ENCODE data around the gene FOXN1.

The FOXN1 gene

GRCh38 chr17:28476076-28476865 lies 29.9 kb upstream of the FOXN1 start:
- no peak for DNase-seq (ENCODE audit: insufficient read length, low spot score)

GRCh38 chr17:28477928-28478327 lies 28.2 kb upstream of the FOXN1 start:
- DNase-seq (ENCODE audit: insufficient read length, low spot score) (no peak), FAIRE-seq (no peak)

More at GRCh38 chr17:28476076-28476865, 29.9 kb upstream of the FOXN1 start:
- FAIRE-seq = no peak

- DNase-seq (ENCODE audit: insufficient read length, low spot score) (no peak), FAIRE-seq (peak; percentile 31)
Measured at GRCh38 chr17:28478712-28479615, 27.2 kb upstream of the FOXN1 start.

GRCh38 chr17:28480278-28480677 lies 25.9 kb upstream of the FOXN1 start:
- DNase-seq (ENCODE audit: insufficient read length, low spot score) = no peak
- FAIRE-seq = no peak

- FAIRE-seq = no peak
Measured at GRCh38 chr17:28480799-28481571, 25.2 kb upstream of the FOXN1 start.

GRCh38 chr17:28482551-28483199 lies 23.5 kb upstream of the FOXN1 start:
- DNase-seq (ENCODE audit: insufficient read length, low spot score) (no peak), FAIRE-seq (no peak)

More at GRCh38 chr17:28480799-28481571, 25.2 kb upstream of the FOXN1 start:
- no peak for DNase-seq (ENCODE audit: insufficient read length, low spot score)

GRCh38 chr17:28484296-28484695 lies 21.9 kb upstream of the FOXN1 start:
- no peak for DNase-seq (ENCODE audit: insufficient read length, low spot score)
- no peak for FAIRE-seq

GRCh38 chr17:28485049-28485448 lies 21.1 kb upstream of the FOXN1 start:
- FAIRE-seq (peak; percentile 31), DNase-seq (ENCODE audit: insufficient read length, low spot score) (no peak)

GRCh38 chr17:28487881-28488532 lies 18.1 kb upstream of the FOXN1 start:
- no peak for DNase-seq (ENCODE audit: insufficient read length, low spot score)
- FAIRE-seq = no peak

- DNase-seq (ENCODE audit: insufficient read length, low spot score) (no peak), FAIRE-seq (no peak)
Measured at GRCh38 chr17:28488533-28489276, 17.4 kb upstream of the FOXN1 start.

GRCh38 chr17:28491286-28491685 lies 14.9 kb upstream of the FOXN1 start:
- no peak for DNase-seq (ENCODE audit: insufficient read length, low spot score)
- no peak for FAIRE-seq

GRCh38 chr17:28491860-28492259 lies 14.3 kb upstream of the FOXN1 start:
- no peak for FAIRE-seq

GRCh38 chr17:28492352-28493310 lies 13.5 kb upstream of the FOXN1 start:
- no peak for DNase-seq (ENCODE audit: insufficient read length, low spot score)

More at GRCh38 chr17:28491860-28492259, 14.3 kb upstream of the FOXN1 start:
- no peak for DNase-seq (ENCODE audit: insufficient read length, low spot score)

GRCh38 chr17:28493460-28493859 lies 12.7 kb upstream of the FOXN1 start:
- no peak for DNase-seq (ENCODE audit: insufficient read length, low spot score)
- no peak for FAIRE-seq

More at GRCh38 chr17:28492352-28493310, 13.5 kb upstream of the FOXN1 start:
- FAIRE-seq = no peak

- FAIRE-seq = peak; percentile 88
- DNase-seq (ENCODE audit: insufficient read length, low spot score) = peak; percentile 94
Measured at GRCh38 chr17:28494445-28495188, 11.5 kb upstream of the FOXN1 start.

- no peak for DNase-seq (ENCODE audit: insufficient read length, low spot score)
- no peak for FAIRE-seq
Measured at GRCh38 chr17:28495635-28496034, 10.5 kb upstream of the FOXN1 start.

- no peak for FAIRE-seq
- no peak for DNase-seq (ENCODE audit: insufficient read length, low spot score)
Measured at GRCh38 chr17:28497931-28498330, 8.2 kb upstream of the FOXN1 start.
